Colonic mucosa (tissue), 4 donors: ENCODE results near the gene PLCG2. TPM values are rescaled to one million over a fixed set of nuclear protein-coding genes. Genes with fewer than 3 reads are reported as not detected.

Experiments used
- DNase-seq: peaks from one replicate; pipeline ENCODE4 v3.0.0-alpha.2; 2020
- H3K27ac ChIP-seq: fragments of 200-600 bp; one replicate; pipeline ENCODE4 v1.8.0; 2021
- H3K27me3 ChIP-seq: fragments of 200-600 bp; one replicate; pipeline ENCODE4 v1.8.0; 2021
- H3K36me3 ChIP-seq: fragments of 200-600 bp; one replicate; pipeline ENCODE4 v1.8.0; 2021
- H3K4me1 ChIP-seq: fragments of 200-600 bp; one replicate; pipeline ENCODE4 v1.8.0; 2021; ENCODE audit warnings: mild to moderate bottlenecking
- H3K4me3 ChIP-seq: fragments of 200-600 bp; one replicate; pipeline ENCODE4 v1.8.0; 2021
- H3K9ac ChIP-seq, 2 donors: one replicate each; pipeline ENCODE4 v1.7.0; 2013; ENCODE audit warnings: control low read depth in 2 of 2, low read depth in 2 of 2, low read length in 2 of 2
- H3K9me3 ChIP-seq: fragments of 200-600 bp; one replicate; pipeline ENCODE4 v1.8.0; 2021
- CTCF ChIP-seq: fragments of 200-600 bp; IDR thresholded peaks from one replicate; pipeline ENCODE4 v1.8.0; 2022; ENCODE audit warnings: antibody characterized with exemption, mild to moderate bottlenecking
- intact Hi-C: fragments of 100-400 bp; cut with DNase I; formaldehyde crosslinking; loops from one replicate; pipeline ENCODE4 v1.14.1; 2022
- total RNA-seq, 2 donors: library from RNA; stranded (reverse); fragmentation: NEBNext Ultra II Directional in 1 of 2; extraction: Animal tissue kit (Norgen Biotek cat#: 25700) in 1 of 2; gene quantifications; one replicate each; pipeline ENCODE4 v1.2.1, GENCODE V29; 2021
- donor health status: healthy.
- donor health status: DM: no; HTN: no; CAD: no.
- donor health status: DM: no; HTN: no; CAD: no.

Gene PLCG2
- total RNA-seq, 2 donors from 2014 or later, result 9.1 to 9.6 TPM

- Histone ChIP-seq H3K27me3 (no peaks in the 10 kb centered on the region), H3K27ac (no peak overlapping the region), H3K9me3 (no peaks in the 10 kb centered on the region), H3K4me3 (no peak overlapping the region), H3K4me1 (no peaks in the 10 kb centered on the region), H3K9ac (no peak overlapping the region), H3K36me3 (no peaks in the 10 kb centered on the region)
- intact Hi-C loops, result loop anchor here (5.0 kb wide), 1 partner anchor 340 kb away; no protein-coding TSS in a partner anchor
- no peak for TF ChIP-seq CTCF
- DNase-seq, result no peak
These were observed 112.8 kb downstream of the PLCG2 start for GRCh38 chr16:81891736-81892364.

- Histone ChIP-seq H3K27me3 (no peaks in the 10 kb centered on the region), H3K4me3 (no peak overlapping the region), H3K9me3 (no peaks in the 10 kb centered on the region), H3K4me1 (no peaks in the 10 kb centered on the region), H3K36me3 (no peaks in the 10 kb centered on the region), H3K9ac (no peak overlapping the region), H3K27ac (no peak overlapping the region)
- no peak for DNase-seq
- intact Hi-C loops, result loop anchor here (5.0 kb wide), 1 partner anchor 338 kb away; no protein-coding TSS in a partner anchor
- no peak for TF ChIP-seq CTCF
These were observed 115.5 kb downstream of the PLCG2 start for GRCh38 chr16:81894592-81894991.

- Histone ChIP-seq H3K27me3 (no peaks in the 10 kb centered on the region), H3K36me3 (no peaks in the 10 kb centered on the region), H3K4me1 (no peaks in the 10 kb centered on the region), H3K4me3 (no peak overlapping the region), H3K9me3 (no peaks in the 10 kb centered on the region), H3K27ac (no peak overlapping the region), H3K9ac (no peak overlapping the region)
- TF ChIP-seq CTCF, result no peak
- intact Hi-C loops, result no loop called here
- no peak for DNase-seq
These were observed 117.8 kb downstream of the PLCG2 start for GRCh38 chr16:81896902-81897301.

GRCh38 chr16:81899601-81900000, 120.5 kb downstream of the PLCG2 start:
- Histone ChIP-seq H3K27ac (no peak overlapping the region), H3K9me3 (no peaks in the 10 kb centered on the region), H3K4me3 (no peak overlapping the region), H3K27me3 (no peaks in the 10 kb centered on the region), H3K36me3 (no peaks in the 10 kb centered on the region), H3K4me1 (no peaks in the 10 kb centered on the region), H3K9ac (no peak overlapping the region)
- DNase-seq, result no peak
- intact Hi-C loops, result no loop called here
- no peak for TF ChIP-seq CTCF

GRCh38 chr16:81900014-81900413, 120.9 kb downstream of the PLCG2 start:
- Histone ChIP-seq H3K9ac (no peak overlapping the region), H3K4me3 (no peak overlapping the region), H3K4me1 (no peaks in the 10 kb centered on the region), H3K27ac (no peak overlapping the region), H3K9me3 (no peaks in the 10 kb centered on the region), H3K36me3 (no peaks in the 10 kb centered on the region), H3K27me3 (no peaks in the 10 kb centered on the region)
- intact Hi-C loops, result no loop called here
- DNase-seq, result no peak
- no peak for TF ChIP-seq CTCF
